HG03103 (cell line): Measurements from ENCODE around the gene ACOT6.
"Not testable (repeated sequence)": the region's sequence is repeated elsewhere in the genome, so short reads cannot be mapped to it uniquely, and the experiment has no call there.

Experiments
- ATAC-seq: cut with Tn5 transposase; IDR thresholded peaks from one replicate; pipeline ENCODE4 v1.9.1; 2021; ENCODE audit warnings: low read depth; ENCODE audit not compliant: unreplicated experiment

The ACOT6 gene

GRCh38 chr14:73591690-73592449 lies 20.4 kb upstream of the ACOT6 start, which contains the start of gene ACOT4:
ACOT4 (plus strand) TSS chr14:73591873; CDS start chr14:73591960, 87 bp downstream.
- ATAC-seq, result no peak

- ATAC-seq, result no peak
These were observed 17.8 kb upstream of the ACOT6 start for GRCh38 chr14:73594491-73594890.

- no peak for ATAC-seq
These were observed 12.8 kb upstream of the ACOT6 start for GRCh38 chr14:73599499-73599898.

GRCh38 chr14:73602994-73603393 lies 9.3 kb upstream of the ACOT6 start:
- no peak for ATAC-seq

GRCh38 chr14:73606271-73606670 lies 6.0 kb upstream of the ACOT6 start:
- no peak for ATAC-seq

GRCh38 chr14:73607241-73607640 lies 5.1 kb upstream of the ACOT6 start:
- no peak for ATAC-seq

GRCh38 chr14:73610687-73611086 lies 1.6 kb upstream of the ACOT6 start:
- ATAC-seq, result no peak

GRCh38 chr14:73613046-73613383 lies 698 bp downstream of the ACOT6 start:
- no peak for ATAC-seq

- no peak for ATAC-seq
These were observed 1.2 kb downstream of the ACOT6 start for GRCh38 chr14:73613419-73613963.

GRCh38 chr14:73616831-73617230 lies 4.5 kb downstream of the ACOT6 start:
- ATAC-seq, result no peak

GRCh38 chr14:73619524-73619923 lies 7.2 kb downstream of the ACOT6 start:
- no peak for ATAC-seq

- no peak for ATAC-seq
These were observed 8.0 kb downstream of the ACOT6 start for GRCh38 chr14:73620268-73620667.

GRCh38 chr14:73623504-73624054 lies 11.3 kb downstream of the ACOT6 start:
- no peak for ATAC-seq

- ATAC-seq, result no peak
These were observed 13.4 kb downstream of the ACOT6 start for GRCh38 chr14:73625706-73626105.

- no peak for ATAC-seq
These were observed 14.8 kb downstream of the ACOT6 start for GRCh38 chr14:73627151-73627558.

GRCh38 chr14:73630009-73630780 lies 17.9 kb downstream of the ACOT6 start:
- no peak for ATAC-seq

GRCh38 chr14:73633116-73634010 lies 21.0 kb downstream of the ACOT6 start:
- ATAC-seq, result no peak

GRCh38 chr14:73634011-73634833 lies 21.9 kb downstream of the ACOT6 start:
- ATAC-seq, result no peak

GRCh38 chr14:73636355-73636754 lies 24.0 kb downstream of the ACOT6 start:
- not testable (repeated sequence) for ATAC-seq
